WTC11 (cell line): ENCODE data around the gene MX2. TPM values are rescaled to one million over a fixed set of nuclear protein-coding genes. Genes with fewer than 3 reads are reported as not detected.

Experiments used
- ZNF263 ChIP-seq: sonication (generic); formaldehyde crosslinking; IDR thresholded peaks from 2 replicates; pipeline ENCODE4 v1.8.1; 2022; ENCODE audit warnings: low read depth, mild to moderate bottlenecking, moderate library complexity, missing genetic modification reagents
- ZNF281 ChIP-seq: sonication (generic); formaldehyde crosslinking; IDR thresholded peaks from 2 replicates; pipeline ENCODE4 v1.8.0; 2023; ENCODE audit warnings: mild to moderate bottlenecking, missing genetic modification reagents
- total RNA-seq: library from RNA; stranded (reverse); gene quantifications from 3 replicates; pipeline ENCODE4 v1.2.3, GENCODE V29; 2021
- TF ChIP-seq, protein P1 (sequence below): fragments of 250-450 bp; sonication (Bioruptor Pico); conservative IDR thresholded peaks from 2 replicates; pipeline ENCODE4 v1.9.0; 2021; ENCODE audit warnings: mild to moderate bottlenecking

The MX2 gene
- total RNA-seq, 1 experiment from 2014 or later: 2.6 TPM

- TF ChIP-seq ZNF281 (CRISPR knock-in tag) (no peak), ZNF263 (CRISPR knock-in tag) (no peak)
- TF ChIP-seq, protein P1, sequence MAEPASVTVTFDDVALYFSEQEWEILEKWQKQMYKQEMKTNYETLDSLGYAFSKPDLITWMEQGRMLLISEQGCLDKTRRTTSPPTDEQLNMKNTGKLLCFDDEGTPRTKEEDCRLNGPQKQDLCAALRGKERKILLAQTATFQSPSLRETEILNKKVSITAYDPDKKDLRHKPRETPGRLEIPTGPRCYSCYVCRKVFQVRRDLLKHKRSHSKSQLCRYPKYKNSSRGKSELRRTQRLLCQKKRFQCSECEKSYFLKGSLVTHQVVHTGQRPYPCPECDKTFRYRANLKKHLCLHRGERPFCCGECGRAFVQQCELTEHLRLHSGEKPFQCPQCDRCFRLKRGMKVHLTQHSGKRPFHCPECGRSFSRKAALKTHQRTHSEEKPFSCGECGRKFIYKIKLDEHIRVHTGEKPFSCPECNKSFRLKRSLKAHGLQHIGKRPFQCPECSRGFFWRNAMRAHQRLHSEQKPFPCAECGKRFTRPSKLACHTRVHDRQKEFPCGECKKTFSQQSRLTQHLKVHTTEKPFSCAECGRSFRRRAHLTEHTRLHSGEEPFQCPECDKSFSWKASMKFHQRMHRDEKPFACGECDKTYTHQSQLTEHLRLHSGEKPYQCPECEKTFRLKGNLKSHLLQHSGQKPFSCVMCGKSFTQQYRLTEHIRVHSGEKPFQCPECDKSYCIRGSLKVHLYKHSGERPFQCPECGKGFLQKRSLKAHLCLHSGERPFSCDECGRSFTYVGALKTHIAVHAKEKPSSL (CRISPR knock-in tag): no peak
Measured at GRCh38 chr21:41458559-41458958, 96.7 kb downstream of the MX2 start (continued).

Other genes with a start within 250 kb of the MX2 start
- 9.8 to 11.8 TPM (median 11.1 TPM) in 3 replicates for gene BACE2, start 193.9 kb upstream of the MX2 start, total RNA-seq
- gene FAM3B, start 45.2 kb upstream of the MX2 start, total RNA-seq: 1.4 to 3.6 TPM (median 3.0 TPM) in 3 replicates
- gene MX1, start 64.2 kb downstream of the MX2 start, total RNA-seq: 3.6 to 4.6 TPM (median 4.0 TPM) in 3 replicates
- gene TMPRSS2, start 146.1 kb downstream of the MX2 start, total RNA-seq: 8.5 to 10.4 TPM (median 8.9 TPM) in 3 replicates